Non-pigmented ciliary epithelial cell (primary cell): Measurements from ENCODE around the gene TNNT3.
"Not testable (repeated sequence)": the region's sequence is repeated elsewhere in the genome, so short reads cannot be mapped to it uniquely, and the experiment has no call there.

Experiments used
- DNase-seq: peaks from one replicate; pipeline ENCODE4 v3.0.0-alpha.2; 2010; ENCODE audit warnings: low read depth

TNNT3 gene

DNA sequence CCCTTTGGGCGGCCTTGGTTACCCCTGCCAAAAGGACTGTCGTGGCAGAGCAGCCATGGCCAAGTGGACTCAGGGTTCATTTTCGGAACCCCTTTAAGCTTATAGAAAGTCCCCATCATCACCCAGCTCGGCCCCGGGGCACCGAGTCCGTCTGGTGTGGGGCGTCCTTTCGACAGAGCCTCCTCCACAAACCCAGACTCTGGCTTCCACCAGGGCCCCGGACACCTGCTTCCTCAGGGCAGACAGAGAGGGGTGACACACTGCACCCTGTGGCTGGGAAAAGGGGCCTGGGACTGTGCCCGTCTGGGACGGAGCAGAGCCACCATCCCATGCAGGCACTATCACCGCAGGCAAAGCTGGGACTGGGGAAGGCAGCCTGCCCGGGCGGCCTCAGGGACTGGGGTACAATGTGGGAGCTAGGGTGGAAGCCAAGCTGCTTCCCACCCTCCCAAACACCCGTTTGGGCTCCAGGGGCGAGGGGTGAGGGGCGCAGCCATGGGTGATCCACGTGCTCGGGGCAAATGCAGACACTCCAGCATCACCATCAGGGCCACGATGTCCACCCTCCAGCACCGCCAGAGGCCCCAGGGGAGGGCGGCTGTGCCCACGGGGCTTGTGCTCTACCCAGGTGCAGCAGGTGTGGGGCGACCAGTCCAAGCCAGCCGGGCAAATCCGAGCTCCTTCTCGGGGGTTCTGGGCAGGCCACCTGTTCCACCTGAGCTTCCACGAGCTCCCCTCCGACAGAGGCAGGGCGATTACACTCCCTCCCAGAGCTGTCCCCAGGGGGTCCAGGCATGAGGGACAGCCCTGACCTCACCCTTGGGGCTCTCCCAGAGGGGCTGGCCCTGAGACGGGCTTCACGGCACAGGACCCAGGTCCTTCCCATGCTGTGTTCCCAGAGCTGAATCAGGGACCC, 15.9 kb downstream of the TNNT3 start:
- DNase-seq: no peak

DNA sequence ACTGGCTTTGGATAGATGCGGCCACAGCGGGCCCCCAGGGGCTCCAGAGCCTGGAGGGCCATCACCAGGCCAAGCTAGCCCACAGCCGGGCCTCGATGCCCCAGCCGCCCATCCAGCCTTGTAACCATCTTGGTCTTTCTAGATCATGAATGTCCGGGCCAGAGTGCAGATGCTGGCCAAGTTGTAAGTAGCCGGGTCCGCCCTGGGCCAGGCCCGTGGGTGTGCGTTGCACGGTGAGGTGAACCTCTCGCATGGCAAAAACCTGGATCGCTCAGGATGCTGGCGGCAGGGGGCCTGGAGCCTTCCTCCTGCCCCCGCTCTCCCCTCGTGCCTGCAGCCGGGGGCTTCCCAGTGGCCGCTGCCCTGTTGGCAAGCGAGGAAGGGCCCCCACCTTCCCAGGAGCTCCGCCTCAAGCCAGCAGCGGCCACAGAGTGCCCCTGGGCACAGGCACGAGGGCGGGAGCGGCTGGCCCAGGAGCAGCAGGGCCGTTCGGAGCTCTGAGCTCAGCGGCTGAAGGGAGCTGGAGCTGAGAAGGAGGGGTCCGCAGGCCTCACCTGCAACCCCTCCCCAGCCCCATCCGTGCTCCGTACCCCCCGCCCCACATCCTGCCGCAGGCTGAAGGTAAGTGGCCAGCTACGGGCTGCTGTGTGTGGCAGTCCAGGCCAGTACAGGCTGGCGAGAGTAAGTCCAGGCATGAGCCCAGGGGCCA, 16.7 kb downstream of the TNNT3 start:
- DNase-seq: no peak

DNA sequence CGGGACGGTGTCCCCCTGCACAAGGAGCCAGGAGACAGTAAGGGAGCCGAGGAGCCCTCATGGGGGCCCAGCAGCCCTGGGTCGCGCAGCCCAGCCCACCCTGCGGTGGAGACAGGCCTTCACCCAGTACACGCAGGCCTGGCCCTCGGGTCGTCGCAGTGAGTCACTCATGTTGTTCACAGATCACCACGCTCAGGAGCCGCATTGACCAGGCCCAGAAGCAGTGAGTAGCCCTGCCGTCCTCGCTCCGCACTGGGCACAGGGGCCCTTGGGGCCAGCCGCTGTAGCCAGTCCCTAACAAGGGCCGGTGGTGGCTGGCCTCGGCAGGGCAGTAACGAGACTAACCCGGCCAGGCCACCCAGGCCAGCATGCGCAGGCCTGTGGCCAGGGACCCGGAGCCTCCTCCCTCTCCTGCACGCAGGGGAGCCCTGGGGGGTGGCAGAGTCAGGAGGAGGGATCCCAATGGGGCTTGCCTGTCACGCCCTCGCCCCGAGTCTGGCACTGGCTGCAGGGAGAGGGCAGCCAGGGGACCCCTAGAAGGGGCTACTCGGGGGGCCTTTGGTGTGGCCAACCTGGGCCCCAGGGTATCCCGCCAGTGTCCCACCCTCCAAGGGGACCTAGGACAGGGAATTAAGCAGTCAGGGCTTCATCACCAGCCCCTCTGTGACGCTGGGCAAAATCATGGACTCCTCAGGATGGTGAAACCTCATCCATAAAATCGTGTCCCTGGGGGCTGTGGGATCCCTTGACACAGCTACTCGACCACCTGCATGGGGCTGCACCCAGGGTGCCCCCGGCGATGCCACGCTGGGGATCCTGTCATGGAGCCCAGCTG, 17.5 kb downstream of the TNNT3 start:
- no peak for DNase-seq

DNA sequence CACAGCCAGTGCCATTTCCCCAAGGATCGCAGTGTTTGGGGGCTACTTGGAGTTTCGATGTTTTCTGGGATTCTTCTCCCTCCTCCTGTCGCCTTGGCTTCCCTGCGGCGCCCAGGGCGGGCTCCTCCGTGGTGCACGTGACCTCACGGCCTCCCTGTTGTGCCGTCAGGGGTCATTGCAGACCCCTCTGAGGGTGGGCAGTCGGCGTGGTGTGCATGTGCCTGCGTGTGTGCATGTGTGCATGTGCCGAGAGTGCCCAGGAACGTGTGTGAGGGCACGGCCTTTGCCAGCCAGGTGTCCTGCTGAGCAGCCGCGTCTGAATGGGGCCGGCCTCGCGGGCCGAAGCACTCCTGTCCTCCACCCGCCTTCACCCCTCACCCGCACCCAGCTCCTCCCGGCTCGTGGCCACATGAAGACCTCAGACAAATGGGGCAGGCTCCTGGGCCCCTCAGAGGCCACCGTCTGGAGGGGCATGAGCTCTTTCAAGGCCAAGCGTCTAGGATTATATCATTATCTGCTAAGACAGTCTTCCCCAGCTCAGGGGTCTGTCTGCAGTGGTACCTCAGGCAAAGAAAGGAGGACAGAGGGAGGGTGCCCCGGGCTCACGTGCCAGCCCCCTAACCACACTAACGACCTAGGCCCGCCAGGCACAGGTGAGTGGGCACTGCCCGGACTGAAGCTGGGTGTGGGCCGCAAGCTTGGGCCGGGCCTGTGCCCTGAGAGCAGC, 18.3 kb downstream of the TNNT3 start:
- DNase-seq: no peak

DNA sequence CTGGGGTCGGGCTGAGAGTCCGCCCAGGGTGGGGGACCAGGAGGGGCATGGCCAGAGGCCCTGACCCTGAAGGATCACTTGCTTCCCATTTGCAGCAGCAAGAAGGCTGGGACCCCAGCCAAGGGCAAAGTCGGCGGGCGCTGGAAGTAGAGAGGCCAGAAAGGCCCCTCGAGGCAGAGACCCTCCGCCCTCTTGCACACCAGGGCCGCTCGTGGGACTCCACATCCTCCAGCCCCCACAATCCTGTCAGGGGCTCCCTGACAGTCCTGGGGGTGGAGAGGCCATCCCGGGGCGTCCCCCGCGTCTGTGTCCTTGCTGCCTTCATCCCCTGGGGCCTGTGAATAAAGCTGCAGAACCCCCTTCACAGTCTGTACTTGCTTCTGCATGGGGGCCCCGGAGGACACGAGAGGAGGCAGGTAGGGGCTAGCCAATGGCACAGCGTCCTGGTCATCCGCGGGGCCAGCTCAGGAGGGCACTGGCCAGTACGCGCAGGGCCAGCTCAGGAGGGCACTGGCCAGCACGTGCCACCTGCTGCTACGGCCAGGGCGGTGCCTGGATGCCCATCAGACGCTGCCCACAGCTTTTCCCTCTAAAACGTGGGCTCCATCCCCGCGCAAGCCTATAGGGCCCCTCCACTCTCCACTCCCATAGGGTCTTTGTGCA, 19.0 kb downstream of the TNNT3 start:
- DNase-seq: no peak

DNA sequence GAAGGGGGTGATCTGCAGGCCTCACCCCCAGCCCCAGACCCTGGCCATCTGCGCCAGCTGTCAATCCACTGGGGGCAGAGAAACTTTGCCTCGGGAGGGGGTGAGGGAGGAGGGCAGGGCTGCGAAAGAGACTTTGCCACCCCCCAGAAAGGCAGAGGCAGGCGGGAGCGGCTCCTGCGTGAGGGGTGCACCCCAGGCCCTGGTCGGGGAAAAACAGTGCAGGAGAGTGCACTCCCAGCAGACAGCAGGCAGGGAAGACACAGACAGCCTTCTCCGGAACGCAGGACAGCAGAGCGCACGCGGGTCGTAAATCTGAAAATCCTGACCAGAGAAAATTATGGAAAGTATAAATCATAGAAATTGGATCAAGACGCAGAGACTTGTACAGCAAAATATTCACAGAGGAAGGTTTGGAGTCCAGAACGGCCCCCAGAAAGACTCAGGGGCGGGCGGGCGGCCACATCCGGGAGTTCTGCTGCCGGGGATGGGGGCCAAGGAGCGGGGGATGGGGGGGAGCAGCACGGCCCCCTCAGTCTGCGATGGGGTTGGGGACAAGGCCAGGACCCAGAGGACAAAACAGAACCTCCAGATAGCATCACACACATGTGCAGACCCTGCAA, 19.6 kb downstream of the TNNT3 start:
- DNase-seq: no peak

DNA sequence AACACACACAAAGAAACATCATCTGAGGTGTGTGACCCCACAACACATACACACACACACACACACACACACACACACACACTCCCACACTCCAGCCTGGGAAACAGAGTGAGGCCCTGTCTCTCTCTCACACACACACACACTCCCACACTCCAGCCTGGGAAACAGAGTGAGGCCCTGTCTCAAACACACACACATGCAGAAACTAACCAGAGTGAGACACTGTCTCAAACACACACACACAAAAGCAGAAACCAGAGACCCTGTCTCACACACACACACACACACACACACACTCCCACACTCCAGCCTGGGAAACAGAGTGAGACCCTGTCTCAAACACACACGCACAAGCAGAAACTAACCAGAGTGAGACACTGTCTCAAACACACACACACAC, 20.3 kb downstream of the TNNT3 start:
- not testable (repeated sequence) for DNase-seq

DNA sequence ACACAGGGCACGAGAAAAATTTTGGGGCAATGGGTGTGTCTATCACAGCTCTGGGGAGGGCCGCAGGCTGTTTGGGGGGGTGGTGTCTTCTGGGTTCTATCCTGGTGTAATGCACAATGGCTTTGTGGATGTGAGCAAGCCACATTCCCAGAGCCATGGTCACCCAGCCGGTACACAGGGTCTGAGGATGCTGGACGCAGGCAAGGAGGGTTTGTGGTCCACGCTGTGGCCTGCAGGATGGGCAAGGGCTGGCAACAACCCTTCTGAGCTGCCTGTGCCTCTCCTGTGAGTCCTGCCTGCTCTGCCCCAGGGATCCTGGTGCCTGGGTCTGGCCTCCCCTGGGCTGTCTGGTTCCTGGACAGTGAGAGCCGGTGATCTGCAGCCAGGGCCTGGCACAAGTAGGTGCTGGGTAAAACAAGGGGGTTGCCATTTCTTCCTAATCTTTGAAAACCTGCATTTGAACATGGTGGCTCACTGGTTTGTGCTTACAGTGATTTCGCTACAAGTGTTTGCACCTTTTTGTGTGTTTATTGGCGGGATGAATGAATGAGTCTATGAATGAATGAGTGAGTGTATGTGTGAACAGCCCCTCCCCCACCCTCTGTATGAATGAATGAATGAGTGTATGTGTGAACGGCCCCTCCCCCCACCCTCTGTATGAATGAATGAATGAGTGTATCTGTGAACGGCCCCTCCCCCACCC, 23.2 kb downstream of the TNNT3 start:
- DNase-seq: no peak

DNA sequence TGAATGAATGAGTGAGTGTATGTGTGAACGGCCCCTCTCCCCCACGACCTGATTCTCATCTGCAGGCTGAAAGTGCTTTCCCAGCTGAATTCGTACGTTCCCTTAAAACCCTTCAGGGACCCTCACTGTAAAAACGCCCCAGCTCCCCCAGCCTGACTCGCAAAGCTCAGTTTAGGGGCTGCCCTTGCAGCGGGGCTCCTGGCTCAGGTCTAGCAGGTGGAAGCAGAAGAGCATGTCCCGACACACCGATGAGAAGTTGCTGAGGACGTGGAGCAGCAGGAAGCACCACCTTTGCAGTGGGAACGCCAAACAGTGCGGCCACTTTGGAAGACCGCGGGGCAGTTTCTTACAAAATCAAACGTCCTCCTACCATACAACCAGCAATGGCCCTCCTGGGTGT, 24.1 kb downstream of the TNNT3 start:
- no peak for DNase-seq

DNA sequence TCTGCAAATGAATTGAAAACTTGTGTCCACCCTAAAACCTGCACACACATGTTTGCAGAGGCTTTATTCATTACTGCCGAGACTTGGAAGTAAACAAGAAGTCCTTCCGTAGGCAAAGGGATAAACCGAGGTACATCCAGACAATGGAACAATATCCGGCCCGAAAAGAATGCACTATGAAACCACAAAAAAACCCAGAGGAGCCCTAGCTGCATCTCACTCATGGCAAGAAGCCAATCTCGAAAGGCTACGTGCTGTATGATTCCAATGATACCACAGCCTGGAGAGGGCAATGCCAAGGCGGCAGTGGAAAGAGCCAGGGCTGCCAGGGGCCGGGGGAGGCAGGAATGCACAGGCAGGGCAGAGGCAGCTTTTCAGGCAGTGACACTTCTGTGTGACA, 24.5 kb downstream of the TNNT3 start:
- no peak for DNase-seq

DNA sequence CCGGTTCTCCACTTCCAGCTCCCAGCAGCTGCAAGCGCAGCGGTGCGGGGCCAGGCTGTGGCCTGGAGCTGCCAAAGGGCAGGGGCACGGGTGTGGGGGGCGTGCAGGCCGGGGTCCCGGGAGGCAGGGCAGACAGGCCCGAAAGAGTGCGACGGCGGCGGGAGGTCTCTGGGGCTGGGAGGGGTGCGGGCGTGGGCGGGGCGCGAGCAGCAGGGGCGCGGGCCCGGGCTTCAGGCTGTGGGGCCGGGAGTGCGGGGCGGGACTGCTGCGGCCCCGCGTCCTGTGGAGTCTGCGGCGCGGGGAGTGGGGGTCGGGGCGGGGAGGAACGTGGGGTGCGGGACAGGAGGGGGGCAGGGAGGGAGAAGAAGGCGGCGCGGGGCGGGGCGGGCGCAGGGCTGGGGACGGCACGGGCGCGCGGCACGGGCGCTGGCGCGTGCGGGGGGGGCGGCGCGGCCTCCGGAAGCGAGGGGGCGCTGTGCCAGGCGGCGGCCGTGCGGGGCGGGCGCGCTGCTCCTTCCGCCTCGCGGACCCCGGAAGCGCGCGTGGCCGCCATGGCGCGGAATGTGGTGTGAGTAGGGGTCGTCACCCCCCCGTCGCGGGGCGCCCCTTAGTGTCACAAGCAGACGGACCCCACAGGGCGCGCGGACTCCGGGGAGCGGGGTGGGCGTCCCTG, 27.4 kb downstream of the TNNT3 start, which contains the start of gene MRPL23:
Gene MRPL23, plus strand, starts transcription at position 521 of the 673 bp plus-strand sequence. Its CDS starts 31 bp downstream, at position 552.
- no peak for DNase-seq

DNA sequence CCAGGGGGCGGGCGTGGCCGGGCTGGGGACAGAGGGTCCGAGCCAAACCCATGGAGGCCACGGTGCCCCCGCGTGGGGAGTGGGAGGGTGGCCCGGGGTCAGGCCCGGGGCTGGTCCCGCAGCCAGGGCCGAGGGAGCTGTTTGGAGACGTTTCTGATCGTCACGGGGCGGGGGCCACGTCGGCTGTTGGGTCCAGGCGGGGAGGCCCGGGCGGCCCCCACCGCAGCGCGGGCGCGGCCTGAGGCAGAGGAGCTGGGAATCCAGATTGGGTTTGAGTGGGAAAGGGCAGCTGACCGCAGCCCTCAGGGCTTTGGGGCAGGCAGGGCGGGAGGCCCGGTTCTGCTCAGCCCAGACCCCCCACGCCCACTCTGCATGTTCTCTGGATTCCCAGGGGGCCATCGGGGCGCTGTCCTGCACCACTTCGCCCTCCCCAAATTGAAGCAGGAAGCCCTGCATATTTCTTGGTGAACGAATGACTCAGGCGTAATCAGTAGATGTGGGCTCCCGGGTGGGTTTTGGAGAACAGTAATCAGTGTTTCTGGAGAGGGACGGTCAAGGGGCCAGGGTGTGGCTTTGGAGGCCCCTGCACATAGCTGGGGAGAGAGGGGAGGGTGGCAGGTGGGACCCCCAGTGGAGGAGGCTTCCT, 28.2 kb downstream of the TNNT3 start:
- no peak for DNase-seq

DNA sequence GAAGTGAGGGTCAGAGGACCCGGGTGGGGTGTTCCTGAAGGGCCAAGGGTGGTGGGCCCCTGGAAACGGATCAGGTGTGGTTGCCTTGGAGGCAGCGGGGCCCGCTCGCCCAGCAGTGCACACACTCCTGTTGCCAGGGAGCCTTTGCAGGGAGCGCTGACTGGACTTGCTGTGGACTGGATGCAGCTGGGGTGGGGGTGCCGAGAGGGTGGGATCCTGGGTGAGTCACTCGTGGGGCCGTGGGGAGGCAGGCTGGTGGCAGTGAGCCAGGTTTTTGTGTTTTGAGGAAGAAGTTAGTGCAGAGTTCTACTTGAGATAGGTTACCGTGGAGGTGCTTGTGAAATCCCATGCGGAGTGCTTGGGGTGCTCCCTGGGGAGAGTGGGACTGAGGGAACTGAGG, 28.9 kb downstream of the TNNT3 start:
- DNase-seq: no peak

DNA sequence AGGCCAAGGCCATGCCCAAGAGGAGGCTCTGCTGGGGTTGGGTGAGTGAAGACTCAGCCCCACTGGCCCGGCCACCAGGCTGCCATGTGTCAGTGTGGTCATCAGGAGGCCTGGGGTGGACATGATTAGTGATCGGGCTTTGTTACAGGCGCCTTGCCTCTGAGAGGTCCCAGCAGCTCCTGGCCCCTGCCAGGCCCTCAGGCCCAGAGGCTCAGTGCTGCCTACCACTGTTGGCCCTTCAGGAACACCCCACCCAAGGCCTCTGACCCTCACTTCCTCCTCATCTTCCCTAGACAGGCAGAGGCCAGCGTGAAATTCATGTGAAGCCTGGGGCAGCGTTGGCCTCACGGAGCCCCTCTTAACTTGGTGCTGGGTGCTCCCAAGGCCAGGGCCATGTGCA, 29.8 kb downstream of the TNNT3 start:
- DNase-seq: no peak

DNA sequence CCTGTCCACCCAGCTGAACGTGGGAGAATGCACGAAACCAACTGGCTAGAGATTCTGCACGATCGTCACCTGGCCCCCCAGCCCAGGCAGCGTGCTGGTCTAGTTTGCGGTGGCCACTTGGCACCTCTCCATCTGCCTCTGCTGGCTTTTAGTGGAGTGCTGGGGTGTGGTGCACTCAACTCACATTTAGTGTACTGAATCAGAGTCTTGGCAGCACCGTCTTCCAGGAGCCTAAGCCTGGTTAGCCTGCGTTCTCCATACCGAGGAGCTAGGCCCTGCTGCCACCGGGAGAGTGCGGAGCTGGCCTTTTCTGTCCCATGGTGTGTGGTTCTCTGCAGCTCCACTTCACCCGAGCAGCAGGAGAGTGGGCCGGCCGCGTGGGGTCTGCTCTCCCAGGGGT, 30.4 kb downstream of the TNNT3 start:
- DNase-seq: no peak

DNA sequence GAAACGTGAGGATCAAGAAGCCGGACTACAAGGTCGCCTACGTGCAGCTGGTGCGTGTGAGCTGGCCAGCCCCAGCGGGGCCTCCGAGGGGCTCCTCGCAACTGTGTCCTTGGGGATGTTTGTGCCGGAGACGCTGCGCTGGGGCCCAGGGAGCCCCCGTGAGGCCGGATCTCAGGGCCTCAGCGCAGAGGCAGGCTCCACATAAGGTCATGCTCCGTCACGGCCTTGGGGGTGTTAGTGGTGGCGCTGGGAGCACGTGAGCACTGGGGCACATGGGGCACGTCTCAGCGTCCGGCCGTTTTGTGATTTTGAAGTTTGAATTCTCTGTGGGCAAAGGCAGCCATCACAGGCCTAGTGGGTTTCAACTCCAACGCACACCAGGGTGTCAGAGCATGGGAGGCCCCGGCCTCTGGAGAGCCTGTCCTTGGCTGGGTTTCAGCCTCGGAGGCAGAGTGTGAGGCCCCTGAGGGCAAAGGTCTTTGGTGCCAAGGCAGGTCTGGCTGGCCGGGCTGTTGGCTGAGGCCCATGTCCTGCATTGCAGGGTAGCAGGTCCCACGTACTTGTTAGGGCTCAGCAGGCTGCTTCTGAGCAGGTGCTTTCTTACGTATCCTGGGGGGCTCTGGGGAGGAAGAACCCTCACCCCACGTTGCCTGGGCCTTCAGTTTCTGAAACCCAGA, 33.4 kb downstream of the TNNT3 start:
- DNase-seq: no peak

DNA sequence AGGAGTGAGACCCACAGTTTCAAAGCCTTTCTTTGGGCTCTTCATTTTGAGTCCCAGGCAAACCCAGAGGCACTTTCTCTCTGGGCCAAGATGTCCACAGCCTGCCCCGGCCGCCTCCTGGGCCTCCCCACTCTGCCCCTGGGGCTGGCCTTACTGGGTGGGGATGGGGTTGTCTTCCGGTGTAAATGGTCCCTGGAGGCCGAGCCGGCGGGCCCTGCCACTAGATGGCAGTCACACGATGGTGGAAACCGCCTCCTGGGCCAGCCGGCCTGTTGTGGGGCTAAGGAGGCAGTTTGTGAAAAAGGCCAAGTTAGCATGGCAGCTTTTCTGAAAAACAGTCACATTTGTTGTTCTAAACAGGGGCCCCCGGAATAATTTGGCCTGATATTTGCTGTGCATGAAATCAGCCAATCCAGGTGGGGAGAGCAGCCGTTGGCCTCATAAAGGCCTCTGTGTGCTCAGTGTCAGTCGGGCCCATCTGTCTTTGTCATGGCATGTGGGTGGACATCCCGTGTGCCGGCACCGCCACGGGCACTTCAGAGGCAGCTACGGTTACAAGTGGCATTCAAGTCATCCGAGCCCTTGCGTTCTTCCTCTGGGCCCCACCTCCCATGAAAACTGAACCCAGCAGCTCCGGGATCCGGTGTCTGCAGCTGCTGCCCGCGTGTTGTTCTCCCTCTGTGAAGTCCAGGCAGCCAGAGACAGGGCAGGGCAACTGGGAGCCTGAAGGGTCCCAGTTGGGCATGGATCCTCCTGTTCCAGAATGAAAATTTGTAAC, 34.2 kb downstream of the TNNT3 start:
- DNase-seq: no peak

DNA sequence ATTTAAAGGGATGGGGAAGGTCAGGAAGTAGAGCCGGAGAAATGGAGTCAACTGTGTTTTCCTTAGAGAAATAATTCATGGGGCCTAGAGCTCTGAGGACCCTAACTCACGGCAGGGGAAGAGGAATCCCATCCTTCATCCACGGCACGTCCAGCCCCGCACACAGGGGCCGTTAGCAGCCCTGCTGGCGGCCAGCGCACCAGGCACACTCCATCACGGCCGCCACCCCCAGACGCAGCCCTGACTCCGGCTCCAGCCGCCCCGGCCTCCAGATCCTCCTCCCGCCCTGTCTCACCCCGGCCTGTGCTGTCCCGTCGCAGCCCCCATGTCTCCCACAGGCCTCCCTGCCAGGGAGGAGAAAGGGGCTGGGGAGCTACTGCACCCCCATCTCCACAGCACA, 38.9 kb downstream of the TNNT3 start:
- no peak for DNase-seq
